Stimulated activated CD4-positive, alpha-beta T cell treated with anti-CD3 and anti-CD28 coated beads, Interleukin-2, amount 100 ng/mL, for 4 hours (primary cell): ENCODE results near the gene ADGRE1.
"Not testable (repeated sequence)": the region's sequence is repeated elsewhere in the genome, so short reads cannot be mapped to it uniquely, and the experiment has no call there.

Source experiments
- DNase-seq: peaks from one replicate; pipeline ENCODE4 v3.0.0-alpha.2; 2020; ENCODE audit warnings: low read depth

ADGRE1 gene, protein sequence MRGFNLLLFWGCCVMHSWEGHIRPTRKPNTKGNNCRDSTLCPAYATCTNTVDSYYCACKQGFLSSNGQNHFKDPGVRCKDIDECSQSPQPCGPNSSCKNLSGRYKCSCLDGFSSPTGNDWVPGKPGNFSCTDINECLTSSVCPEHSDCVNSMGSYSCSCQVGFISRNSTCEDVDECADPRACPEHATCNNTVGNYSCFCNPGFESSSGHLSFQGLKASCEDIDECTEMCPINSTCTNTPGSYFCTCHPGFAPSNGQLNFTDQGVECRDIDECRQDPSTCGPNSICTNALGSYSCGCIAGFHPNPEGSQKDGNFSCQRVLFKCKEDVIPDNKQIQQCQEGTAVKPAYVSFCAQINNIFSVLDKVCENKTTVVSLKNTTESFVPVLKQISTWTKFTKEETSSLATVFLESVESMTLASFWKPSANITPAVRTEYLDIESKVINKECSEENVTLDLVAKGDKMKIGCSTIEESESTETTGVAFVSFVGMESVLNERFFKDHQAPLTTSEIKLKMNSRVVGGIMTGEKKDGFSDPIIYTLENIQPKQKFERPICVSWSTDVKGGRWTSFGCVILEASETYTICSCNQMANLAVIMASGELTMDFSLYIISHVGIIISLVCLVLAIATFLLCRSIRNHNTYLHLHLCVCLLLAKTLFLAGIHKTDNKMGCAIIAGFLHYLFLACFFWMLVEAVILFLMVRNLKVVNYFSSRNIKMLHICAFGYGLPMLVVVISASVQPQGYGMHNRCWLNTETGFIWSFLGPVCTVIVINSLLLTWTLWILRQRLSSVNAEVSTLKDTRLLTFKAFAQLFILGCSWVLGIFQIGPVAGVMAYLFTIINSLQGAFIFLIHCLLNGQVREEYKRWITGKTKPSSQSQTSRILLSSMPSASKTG

DNA sequence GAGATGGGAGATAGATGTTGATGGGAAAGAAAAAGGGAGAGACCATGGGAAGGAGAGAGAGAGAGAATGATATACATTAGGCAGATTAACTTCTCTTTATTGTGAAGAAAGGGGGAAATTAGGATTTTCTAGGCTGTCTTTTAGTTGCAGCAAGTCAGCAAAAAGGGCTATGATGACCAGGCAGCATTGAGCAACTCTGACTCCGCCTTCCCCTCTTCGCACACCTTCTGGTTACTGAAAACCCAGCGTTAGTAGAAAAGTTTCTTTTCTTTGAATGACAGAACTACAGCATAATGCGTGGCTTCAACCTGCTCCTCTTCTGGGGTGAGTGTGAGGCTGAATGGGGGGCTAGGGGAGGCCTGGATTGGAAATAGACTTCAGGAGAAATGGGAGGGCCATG lies at the start of gene ADGRE1:
ADGRE1 (plus strand) TSS at position 264 of the 400 bp plus-strand sequence; CDS start at position 294, 30 bp downstream.
- DNase-seq, result no peak

DNA sequence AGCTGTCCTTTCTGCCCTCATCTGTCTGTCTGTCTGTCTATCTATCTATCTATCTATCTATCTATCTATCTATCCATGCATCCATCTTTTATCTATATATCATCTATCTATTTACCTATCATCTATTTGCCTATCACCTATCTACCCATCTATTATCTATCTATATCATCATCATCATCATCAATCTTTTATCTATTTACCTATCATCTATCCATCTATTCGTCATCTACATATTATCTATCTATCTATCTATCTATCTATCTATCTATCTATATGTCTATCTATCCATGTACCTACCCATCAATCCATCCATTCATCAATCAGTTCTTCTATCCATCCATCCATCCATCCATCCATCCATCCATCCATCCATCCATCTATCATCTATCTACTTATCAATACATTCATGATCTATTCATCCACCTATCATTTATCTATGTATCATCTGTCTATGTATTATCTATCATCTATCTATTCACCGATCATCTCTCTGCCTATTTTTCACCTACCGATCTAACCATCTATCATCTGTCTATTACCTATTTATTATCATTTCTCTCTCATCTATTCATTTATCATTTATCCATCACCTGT lies 49.2 kb upstream of the ADGRE1 start:
- DNase-seq, result no peak

DNA sequence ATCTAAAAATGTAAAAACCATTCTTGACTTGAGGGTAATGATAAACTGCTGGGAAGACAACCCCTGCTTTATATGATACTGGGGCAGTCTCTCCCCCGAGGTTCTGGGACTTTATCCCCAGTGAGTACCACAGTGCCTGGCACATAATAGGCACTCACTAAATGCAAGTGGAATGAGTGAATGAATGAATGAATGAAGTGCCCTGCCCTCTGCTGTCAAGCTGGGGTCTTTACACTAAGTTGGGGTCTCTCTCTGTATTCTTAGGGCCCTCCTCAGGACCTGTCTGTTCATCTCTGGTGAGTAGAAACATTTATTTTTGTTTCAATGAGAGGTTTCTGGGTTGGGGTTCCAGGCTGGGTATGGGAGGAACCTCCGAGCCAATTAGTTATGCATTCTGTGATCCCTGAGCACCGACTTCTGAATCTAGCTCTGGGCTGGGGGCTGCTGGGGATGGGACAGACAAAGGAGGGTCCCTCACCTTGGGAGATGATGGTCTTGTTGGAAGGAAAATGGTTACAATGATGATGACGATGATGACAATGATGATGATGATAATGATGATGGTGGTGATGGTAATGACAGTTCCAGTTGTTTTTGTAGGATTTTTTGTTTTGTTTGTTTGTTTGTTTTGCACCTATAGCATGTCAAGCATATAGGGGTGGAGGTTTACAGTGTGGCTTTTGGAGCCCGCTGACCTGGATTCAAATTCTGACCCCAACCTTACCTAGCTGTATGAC lies 44.3 kb upstream of the ADGRE1 start:
- DNase-seq, result no peak

DNA sequence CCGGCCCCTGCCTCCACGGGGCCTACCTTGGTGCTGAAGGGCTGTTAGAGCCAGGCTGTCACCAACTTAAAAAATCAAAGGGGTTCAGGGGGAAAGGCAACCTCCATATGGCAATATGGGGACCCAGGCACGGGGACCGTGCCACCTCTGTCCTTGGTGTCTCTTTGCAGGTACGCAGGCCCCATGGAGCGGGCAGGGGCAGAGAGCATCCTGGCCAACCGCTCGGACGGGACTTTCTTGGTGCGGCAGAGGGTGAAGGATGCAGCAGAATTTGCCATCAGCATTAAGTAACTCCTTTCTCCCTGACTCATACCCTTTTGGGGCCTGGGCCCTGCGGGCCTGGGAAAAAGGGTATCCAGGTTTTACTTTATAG lies 39.6 kb upstream of the ADGRE1 start:
- DNase-seq, result no peak

DNA sequence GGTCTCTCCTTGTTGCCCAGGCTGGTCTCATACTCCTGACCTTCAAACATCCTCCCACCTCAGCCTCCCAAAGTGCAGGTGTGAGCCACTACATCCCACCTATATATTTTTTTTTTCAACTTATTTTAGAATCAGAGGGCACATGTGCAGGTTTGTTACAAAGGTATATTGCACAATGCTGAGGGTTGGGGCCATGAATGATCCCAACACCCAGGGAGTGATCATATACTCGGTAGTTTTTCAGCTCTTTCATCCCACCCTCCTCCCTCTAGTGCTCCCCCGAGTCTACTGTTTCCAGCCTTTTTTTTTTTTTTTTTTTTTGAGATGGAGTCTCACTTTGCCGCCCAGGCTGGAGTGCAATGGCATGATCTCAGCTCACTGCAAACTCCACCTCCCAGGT lies 38.4 kb upstream of the ADGRE1 start:
- no peak for DNase-seq

DNA sequence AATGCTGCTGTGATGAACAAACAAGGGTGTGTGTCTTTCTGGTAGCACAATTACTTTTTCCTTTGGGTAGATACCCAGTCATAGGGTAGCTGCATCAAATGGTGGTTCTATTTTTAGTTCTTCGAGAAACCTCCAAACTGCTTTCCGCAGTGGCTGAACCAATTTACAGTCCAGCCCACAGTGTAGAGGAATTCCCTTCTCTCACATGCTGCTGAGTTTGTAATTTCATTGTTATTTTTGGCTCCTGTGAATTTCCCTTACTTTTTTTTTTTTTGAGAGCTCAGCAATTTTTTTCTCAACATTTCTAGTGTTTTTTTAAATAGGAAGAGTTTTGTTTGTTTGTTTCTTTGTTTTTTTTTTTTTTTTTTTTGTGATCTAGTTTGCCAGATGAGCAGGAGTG lies 37.5 kb upstream of the ADGRE1 start:
- no peak for DNase-seq

DNA sequence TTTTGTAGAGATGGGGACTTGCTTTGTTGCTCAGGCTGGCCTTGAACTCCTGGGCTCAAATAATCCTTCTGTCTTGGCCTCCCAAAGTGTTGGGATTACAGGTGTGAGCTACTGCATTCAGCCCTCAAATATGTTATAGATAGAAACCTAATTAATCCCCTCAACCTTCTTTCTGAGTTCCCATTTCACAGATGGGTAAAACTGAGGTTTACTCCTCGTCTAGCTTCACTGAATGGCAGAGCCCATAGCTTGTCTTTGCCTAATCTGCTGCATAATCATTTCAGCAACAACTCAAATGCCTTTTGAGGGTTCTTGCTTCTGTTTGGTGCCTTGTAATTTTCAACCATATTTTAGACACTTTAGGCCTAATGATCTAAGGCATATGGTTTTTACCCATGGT lies 36.0 kb upstream of the ADGRE1 start:
- DNase-seq, result no peak

DNA sequence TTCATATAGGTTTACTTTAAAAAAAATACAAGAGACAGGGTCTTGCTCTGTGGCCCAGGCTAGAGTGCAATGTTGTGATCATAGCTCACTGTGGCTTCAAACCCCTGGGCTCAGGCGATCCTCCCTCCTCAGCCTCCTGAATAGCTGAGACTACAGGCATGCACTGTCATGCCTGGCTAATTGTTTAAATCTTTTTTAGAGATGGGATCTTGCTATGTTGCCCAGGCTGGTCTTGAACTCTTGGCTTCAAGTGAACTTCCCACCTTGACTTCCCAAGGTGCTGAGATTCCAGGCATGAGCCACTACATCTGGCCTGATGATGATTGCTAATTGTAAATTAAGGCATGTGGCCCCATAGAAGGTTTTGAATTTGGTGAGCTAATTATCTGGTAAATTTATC lies 35.4 kb upstream of the ADGRE1 start:
- no peak for DNase-seq

DNA sequence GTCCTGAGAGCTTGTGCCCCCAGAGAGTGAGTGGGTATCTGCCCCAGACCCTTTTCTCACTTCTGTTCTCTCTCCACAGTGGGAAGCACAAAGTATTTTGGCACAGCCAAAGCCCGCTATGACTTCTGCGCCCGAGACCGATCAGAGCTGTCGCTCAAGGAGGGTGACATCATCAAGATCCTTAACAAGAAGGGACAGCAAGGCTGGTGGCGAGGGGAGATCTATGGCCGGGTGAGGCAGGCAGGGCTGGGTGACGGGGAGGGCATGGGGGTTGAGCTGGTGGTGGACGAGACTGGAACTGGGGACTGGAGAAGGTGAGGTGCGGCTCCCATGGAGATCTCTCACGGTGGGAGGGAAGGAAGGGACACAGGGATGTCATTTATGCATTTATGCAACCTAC lies 33.5 kb upstream of the ADGRE1 start:
- no peak for DNase-seq

DNA sequence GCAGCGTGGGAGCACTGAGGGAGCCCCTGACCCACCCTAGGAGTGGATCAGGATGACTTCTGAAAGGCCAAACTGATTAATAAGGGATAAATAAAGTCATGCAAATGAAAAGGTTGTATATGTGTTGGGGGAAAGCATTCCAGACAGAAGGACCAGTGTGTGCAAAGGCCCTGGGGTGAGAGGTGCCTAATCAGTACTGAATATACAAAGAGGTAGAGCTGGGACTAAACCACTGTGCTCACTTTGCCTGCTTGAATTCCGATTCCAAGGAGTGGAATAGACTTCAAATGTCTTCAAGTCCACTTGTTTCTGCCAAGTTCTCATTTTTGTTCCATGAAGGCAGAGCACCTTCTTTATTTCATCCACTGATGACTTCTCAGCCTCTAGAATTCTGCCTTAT lies 32.6 kb upstream of the ADGRE1 start:
- no peak for DNase-seq

DNA sequence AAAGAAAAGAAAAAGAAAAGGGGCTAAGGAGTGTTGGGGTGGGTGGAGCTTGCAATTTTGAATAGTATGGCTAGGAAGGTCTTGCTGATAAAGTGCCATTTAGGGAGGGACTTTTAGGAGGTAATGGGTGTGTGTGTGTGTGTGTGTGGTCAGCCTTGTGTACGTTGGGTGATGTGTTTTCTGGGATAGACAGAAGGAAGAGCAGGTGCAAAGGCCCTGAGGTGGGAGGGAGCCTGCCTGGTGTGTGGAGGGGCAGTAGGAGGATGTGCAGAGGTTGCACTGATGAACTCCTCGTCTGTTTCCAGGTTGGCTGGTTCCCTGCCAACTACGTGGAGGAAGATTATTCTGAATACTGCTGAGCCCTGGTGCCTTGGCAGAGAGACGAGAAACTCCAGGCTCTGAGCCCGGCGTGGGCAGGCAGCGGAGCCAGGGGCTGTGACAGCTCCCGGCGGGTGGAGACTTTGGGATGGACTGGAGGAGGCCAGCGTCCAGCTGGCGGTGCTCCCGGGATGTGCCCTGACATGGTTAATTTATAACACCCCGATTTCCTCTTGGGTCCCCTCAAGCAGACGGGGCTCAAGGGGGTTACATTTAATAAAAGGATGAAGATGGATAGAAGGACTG lies 30.5 kb upstream of the ADGRE1 start:
- DNase-seq, result no peak

DNA sequence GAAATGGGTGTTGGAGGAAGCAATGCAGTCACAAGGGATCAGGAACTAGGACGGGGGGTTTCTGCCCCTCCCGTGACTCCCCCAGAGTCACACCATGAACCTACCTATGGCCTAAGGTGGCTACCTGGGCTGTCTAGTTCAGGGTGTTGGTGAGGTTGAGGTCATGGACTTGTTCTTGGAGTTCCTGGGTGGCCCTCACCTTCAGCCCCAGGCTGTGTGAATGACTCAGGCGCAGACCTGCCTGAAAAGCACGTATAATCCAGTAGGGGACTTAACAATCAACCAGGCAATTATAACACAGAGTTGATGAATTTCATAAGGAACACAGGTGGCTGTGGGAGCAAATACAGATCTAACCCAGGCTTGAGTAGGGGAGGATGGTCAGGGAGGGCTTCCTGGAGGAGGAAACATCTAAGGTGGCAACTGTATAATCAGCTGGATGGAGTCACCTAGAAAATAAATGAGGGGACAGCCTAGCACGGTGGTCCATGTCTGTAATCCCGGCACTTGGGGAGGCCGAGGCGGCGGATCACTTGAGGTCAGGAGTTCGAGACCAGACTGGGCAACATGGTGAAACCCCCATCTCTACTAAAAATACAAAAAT lies 25.6 kb upstream of the ADGRE1 start:
- DNase-seq, result no peak

DNA sequence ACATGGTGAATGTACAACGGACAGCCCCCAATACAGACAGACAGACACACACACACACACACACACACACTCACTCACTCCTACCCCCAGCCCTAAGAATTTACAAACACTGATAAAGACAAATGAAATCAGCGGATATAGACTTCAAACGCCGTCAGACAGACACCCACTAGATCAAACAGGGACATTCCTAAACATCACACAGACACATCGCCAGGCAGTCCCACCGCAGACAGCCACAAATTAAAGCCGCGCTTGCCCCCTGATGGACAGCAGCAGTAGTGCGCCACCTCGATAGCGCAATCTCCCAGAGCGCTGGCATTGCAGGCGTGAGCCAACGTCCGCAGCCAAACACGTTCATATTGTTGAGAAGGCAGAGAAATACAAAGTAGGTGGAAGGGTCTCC lies 24.7 kb upstream of the ADGRE1 start:
- DNase-seq, result peak; percentile 87

DNA sequence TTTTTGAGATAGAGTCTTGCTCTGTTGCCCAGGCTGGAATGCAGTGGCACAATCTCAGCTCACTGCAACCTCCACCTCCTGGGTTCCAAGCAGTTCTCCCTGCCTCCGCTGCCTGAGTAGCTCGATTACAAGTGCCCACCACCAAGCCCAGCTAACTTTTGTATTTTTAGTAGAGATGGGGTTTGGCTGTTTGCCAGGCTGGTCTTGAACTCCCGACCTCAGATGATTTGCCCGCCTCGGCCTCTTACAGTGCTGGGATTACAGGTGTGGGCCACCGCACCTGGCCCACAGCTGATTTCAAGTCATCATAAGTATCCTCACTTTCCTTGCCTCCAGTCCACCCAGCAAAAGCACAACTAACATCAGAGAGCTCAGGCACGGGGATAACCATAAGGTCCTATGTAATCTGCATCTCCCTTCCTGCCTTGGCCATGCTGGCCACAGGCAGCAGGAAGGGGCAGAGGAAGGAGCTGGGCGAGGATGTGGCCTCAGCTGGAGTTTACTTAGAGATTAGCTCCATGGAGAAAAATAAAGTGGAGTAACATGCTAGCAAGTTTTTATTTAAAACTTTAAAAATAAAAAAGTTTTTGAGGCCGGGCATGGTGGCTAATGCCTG lies 22.9 kb upstream of the ADGRE1 start:
- DNase-seq, result no peak

DNA sequence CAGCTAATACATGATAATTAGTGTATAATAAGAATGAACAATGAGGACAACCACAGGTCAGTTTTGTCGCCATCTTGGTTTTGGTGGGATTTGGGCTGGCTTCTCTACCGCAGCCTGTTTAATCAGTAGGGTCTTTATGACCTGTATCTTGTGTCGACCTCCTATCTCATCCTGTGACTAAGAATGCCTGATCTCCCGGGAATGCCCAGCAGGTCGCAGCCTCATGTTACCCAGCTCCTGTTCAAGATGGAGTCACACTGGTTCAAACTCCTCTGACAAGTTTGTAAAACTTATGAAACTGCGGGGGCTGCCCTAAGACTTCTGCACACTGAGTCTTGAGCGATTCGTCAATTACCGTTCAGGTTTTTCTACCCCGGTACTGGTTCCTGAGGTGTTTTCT lies 21.5 kb upstream of the ADGRE1 start:
- no peak for DNase-seq

DNA sequence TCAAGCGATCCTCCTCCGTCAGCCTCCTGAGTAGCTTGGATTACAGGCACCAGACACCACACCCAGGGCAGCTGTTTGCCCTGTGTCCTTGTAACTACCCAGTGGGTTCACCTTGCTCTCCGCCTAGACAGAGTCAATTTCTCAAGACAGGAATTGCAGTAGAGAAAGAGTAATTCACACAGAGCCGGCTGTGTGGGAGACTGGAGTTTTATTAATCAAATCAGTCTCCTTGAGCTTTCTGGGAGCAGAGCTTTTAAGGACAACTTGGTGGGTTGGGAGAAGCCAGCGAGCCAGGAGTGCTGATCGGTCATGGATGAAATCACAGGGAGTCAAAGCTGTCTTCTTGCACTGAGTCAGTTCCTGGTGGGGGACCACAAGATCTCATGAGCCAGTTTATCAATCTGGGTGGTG lies 20.6 kb upstream of the ADGRE1 start:
- DNase-seq, result no peak

DNA sequence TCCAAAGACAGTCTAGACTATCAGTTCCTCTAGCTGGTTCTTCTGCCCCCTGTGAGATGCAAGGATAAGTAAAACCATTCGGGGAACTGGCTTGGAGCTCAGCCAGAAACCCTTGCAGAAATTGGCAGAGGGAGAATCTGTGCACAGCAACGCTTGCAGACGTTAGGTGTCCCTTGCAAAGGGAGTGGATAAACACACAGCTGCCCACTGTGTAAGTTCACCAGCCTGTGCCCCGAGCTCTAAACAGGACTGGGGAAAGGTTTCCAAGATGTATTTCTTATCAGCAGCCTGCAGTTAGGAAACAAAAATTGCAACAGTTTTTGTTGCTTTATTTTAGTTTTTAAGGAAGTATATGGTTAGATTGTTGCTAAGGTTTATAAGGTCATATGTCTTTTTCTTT lies 19.0 kb upstream of the ADGRE1 start:
- no peak for DNase-seq

DNA sequence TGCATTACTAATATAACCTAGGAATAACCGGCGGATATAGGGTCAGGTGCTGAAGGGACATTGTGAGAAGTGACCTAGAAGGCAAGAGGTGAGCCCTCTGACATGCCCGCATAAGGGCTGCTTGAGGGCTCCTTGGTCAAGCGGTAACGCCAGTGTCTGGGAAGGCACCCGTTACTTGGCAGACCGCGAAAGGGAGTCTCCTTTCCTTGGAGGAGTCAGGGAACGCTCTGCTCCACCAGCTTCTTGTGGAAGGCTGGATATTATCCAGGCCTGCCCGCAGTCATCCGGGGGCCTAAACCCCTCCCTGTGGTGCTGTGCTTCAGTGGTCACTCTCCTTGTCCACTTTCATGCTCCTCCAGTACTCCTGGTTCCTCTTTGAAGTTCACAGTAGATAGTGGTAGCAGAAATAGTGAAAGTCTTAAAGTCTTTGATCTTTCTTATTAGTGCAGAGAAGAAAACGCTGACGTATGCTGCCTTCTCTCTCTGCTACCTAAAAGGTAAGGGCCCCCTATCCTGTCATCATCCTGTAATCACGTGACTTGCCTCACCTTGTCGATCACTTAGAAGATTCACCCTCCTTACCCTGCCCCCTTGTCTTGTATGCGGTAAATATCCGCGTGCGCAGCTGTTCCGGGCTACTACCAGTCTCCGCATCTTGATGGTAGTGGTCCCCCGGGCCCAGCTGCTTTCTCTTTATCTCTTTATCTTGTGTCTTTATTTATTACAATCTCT lies 18.1 kb upstream of the ADGRE1 start:
- not testable (repeated sequence) for DNase-seq

DNA sequence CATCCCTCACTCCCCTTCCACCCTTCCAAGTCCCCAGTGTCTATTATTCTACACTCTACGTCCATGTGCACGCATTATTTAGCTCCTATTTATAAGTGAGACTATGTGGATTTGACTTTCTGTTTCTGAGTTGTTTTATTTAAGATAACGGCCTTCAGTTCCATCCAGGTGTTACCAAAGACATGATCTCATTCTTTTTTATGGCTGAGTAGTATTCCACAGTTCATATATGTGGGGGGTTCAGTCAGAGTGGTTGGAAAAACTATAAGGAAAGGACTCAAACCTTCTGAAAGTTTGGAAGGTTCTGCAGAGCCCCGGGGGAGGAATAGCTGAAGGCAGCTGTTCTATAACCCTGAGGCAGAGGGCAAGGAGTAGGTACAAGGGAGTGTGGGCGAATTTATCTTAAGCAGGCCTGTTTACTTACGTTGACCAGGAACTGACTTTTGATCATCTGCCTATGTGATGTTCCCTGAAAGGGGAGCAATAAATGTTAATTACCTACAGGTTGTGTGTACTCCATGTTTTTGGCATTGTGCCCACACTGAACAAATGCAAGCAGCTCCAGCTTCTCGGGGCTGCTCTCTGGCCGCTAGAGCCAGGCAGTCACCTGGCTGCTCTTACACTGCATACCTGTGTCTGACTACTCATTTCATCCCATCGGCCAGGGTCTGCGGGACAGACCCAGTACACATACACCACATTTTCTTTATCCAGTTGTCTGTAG lies 13.5 kb upstream of the ADGRE1 start:
- no peak for DNase-seq

DNA sequence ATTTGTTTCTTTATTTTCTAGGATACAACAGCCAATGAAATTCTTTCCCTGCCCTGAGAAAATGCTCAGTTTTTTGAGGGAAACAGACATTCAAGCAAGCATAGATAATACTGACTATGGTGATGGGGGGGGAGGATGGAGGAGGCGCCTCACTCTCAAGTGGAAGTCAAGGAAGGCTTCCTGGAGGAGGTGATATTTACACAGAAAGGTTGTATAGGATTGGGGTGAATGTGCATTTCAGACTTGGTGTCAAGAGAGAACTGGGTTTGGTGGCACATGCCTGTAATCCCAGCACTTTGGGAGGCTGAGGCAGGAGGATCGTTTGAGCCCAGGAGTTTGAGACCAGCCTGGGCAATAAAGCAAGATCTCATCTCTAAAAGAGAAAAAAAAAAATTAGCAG lies 12.2 kb upstream of the ADGRE1 start:
- DNase-seq, result no peak
